HG03097 (cell line): Measurements from ENCODE around the gene MTMR4.
"Not testable (repeated sequence)": the region's sequence is repeated elsewhere in the genome, so short reads cannot be mapped to it uniquely, and the experiment has no call there.

ENCODE experiments used
- ATAC-seq: cut with Tn5 transposase; IDR thresholded peaks from one replicate; pipeline ENCODE4 v1.9.1; 2021; ENCODE audit not compliant: unreplicated experiment, low FRiP score

The MTMR4 gene

GRCh38 chr17:58493506-58493905 is 20.9 kb downstream of the MTMR4 start:
- no peak for ATAC-seq

GRCh38 chr17:58492238-58493121 is 22.0 kb downstream of the MTMR4 start:
- ATAC-seq: no peak

- ATAC-seq: no peak
Measured at GRCh38 chr17:58491510-58492045, 22.9 kb downstream of the MTMR4 start.

- ATAC-seq: no peak
Measured at GRCh38 chr17:58488428-58488890, 26.0 kb downstream of the MTMR4 start.

GRCh38 chr17:58487589-58488427 is 26.6 kb downstream of the MTMR4 start, which contains the start of gene HSF5:
Gene HSF5 (minus strand): TSS chr17:58488408. CDS start chr17:58488274, 134 bp downstream.
- no peak for ATAC-seq

GRCh38 chr17:58484600-58484999 is 29.8 kb downstream of the MTMR4 start:
- ATAC-seq: no peak

GRCh38 chr17:58481798-58482197 is 32.6 kb downstream of the MTMR4 start:
- not testable (repeated sequence) for ATAC-seq

GRCh38 chr17:58480090-58480489 is 34.3 kb downstream of the MTMR4 start:
- no peak for ATAC-seq

GRCh38 chr17:58476812-58477211 is 37.6 kb downstream of the MTMR4 start:
- ATAC-seq: no peak

- no peak for ATAC-seq
Measured at GRCh38 chr17:58475985-58476384, 38.5 kb downstream of the MTMR4 start.

- no peak for ATAC-seq
Measured at GRCh38 chr17:58470356-58470755, 44.1 kb downstream of the MTMR4 start.

- ATAC-seq: no peak
Measured at GRCh38 chr17:58468944-58469343, 45.5 kb downstream of the MTMR4 start.

GRCh38 chr17:58455491-58455890 is 58.9 kb downstream of the MTMR4 start:
- ATAC-seq: no peak

- ATAC-seq: no peak
Measured at GRCh38 chr17:58452738-58453137, 61.7 kb downstream of the MTMR4 start.

- ATAC-seq: no peak
Measured at GRCh38 chr17:58447039-58447975, 67.1 kb downstream of the MTMR4 start.

- no peak for ATAC-seq
Measured at GRCh38 chr17:58446086-58446485, 68.4 kb downstream of the MTMR4 start.
